Fibroblast of lung (primary cell): ENCODE data around the gene GGCX. TPM values are rescaled to one million over a fixed set of nuclear protein-coding genes. Genes with fewer than 3 reads are reported as not detected.

ENCODE experiments used
- DNase-seq, 2 donors: peaks; one replicate each; pipeline versions ENCODE4 v3.0.0 to v3.0.0-alpha.2; 2010; ENCODE audit warnings: low read depth in 2 of 2
- H2AFZ ChIP-seq: 2 replicates; pipeline ENCODE4 v1.5.1; 2012; ENCODE audit warnings: low read length, control low read depth, inconsistent platforms
- H3K27ac ChIP-seq: 2 replicates; pipeline ENCODE4 v1.5.1; 2011; ENCODE audit warnings: low read length, control low read depth; ENCODE audit not compliant: insufficient read depth
- H3K27me3 ChIP-seq: 2 replicates; pipeline ENCODE4 v1.5.1; 2011; ENCODE audit warnings: mild to moderate bottlenecking, low read length; ENCODE audit not compliant: control insufficient read depth, insufficient read depth
- H3K36me3 ChIP-seq: 2 replicates; pipeline ENCODE4 v1.5.1; 2011; ENCODE audit warnings: low read length; ENCODE audit not compliant: control insufficient read depth, insufficient read depth
- H3K4me1 ChIP-seq: 2 replicates; pipeline ENCODE4 v1.5.1; 2011; ENCODE audit warnings: low read length; ENCODE audit not compliant: control insufficient read depth, insufficient read depth; ENCODE audit errors: extremely low read depth
- H3K4me2 ChIP-seq: 2 replicates; pipeline ENCODE4 v1.5.1; 2011; ENCODE audit warnings: low read length, control low read depth; ENCODE audit not compliant: insufficient read depth; ENCODE audit errors: extremely low read depth
- H3K4me3 ChIP-seq, 4 experiments: fragments of 200-600 bp in 1 of 4; sonication (generic) in 1 of 4; replicated peaks in 1 of 4; 2 replicates each; pipeline ENCODE4 v1.5.1; 2011 to 2016; ENCODE audit warnings: low read length in 4 of 4, low read depth in 3 of 4, mild to moderate bottlenecking in 3 of 4, control low read depth in 2 of 4, inconsistent platforms in 1 of 4, mixed read lengths in 1 of 4; ENCODE audit not compliant: insufficient read depth in 1 of 4; ENCODE audit errors: control extremely low read depth in 1 of 4
- H3K79me2 ChIP-seq: 2 replicates; pipeline ENCODE4 v1.5.1; 2012; ENCODE audit warnings: mild to moderate bottlenecking, low read length, inconsistent platforms; ENCODE audit not compliant: control insufficient read depth, insufficient read depth
- H3K9ac ChIP-seq: 2 replicates; pipeline ENCODE4 v1.5.1; 2011; ENCODE audit warnings: mild to moderate bottlenecking, low read length, control low read depth; ENCODE audit not compliant: insufficient read depth
- H3K9me3 ChIP-seq: 2 replicates; pipeline ENCODE4 v1.5.1; 2012; ENCODE audit warnings: low read depth, low read length; ENCODE audit not compliant: control insufficient read depth, insufficient read depth
- H4K20me1 ChIP-seq: 2 replicates; pipeline ENCODE4 v1.5.1; 2011; ENCODE audit warnings: low read length; ENCODE audit not compliant: control insufficient read depth, insufficient read depth; ENCODE audit errors: extremely low read depth
- CTCF ChIP-seq, 2 donors: IDR thresholded peaks in 1 of 2; conservative IDR thresholded peaks in 1 of 2; 1 replicate in 1 of 2; 2 replicates in 1 of 2; pipeline ENCODE4 v1.5.1; 2011 to 2012; ENCODE audit warnings: low read length in 2 of 2, control low read depth in 1 of 2, inconsistent platforms in 1 of 2, low read depth in 1 of 2, mild to moderate bottlenecking in 1 of 2
- EZH2 ChIP-seq: IDR thresholded peaks from 2 replicates; pipeline ENCODE4 v1.5.1; 2012; ENCODE audit warnings: low read length, control low read depth, mild to moderate bottlenecking; ENCODE audit errors: missing control alignments
- polyA plus RNA-seq, 2 donors: library from polyadenylated mRNA; depleted of rRNA in 1 of 2; stranded (reverse) in 1 of 2; unstranded in 1 of 2; fragments of >200 nt; gene quantifications; 2 replicates each; pipeline ENCODE4 v1.2.1, GENCODE V29; 2011 to 2012; ENCODE audit warnings: missing spikeins in 1 of 2
- total RNA-seq: library from RNA; depleted of rRNA; stranded (reverse); fragments of >200 nt; gene quantifications from 2 replicates; pipeline ENCODE4 v1.2.1, GENCODE V29; 2014

The GGCX gene
- total and polyA plus RNA-seq, 2 donors (not counting 1 experiment from before 2014, with no cell fraction given) = 34.4 to 46.1 TPM

DNA sequence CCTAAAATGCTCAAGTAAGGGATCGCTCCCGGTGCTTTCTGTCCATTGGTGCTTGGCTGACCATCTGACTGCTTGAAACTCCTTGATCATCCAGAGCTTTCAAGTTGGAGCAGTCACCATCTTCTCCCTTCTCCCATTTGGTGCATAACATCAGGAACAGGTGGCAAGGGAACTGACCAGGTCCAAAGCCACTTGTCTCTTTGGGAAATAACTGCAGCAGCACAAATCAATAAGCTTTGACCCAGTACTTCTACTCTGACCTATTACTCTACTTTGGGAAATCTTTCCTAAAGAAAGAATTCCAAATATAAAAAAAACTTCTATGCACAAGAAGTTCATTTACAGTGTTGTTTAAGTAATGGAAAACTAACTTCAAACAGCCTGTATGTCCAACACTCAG is 32.9 kb downstream of the GGCX start:
- no peak overlapping the region for H3K4me3 ChIP-seq
- peaks cover 3% of the 10 kb centered on the region for H3K27me3 ChIP-seq
- no peak overlapping the region for H3K9ac ChIP-seq
- H3K4me1 ChIP-seq = no peaks in the 10 kb centered on the region
- H3K27ac ChIP-seq = no peak overlapping the region
- H3K9me3 ChIP-seq = no peaks in the 10 kb centered on the region
- no peaks in the 10 kb centered on the region for H3K79me2 ChIP-seq
- H3K4me2 ChIP-seq = no peak overlapping the region
- H2AFZ ChIP-seq = no peak overlapping the region
- TF ChIP-seq EZH2 (no peak), CTCF (conservative IDR thresholded peaks at IDR 0.05 in 1 of 2, IDR thresholded peaks at IDR 0.05 in 1 of 2; ENCODE audit: low read depth in 1 of 2, low read length in 2 of 2) (no peak)
- H3K36me3 ChIP-seq = no peaks in the 10 kb centered on the region
- no peak for DNase-seq
- no peaks in the 10 kb centered on the region for H4K20me1 ChIP-seq

- no peak overlapping the region for H3K4me2 ChIP-seq
- no peak for TF ChIP-seq EZH2
- no peak for TF ChIP-seq CTCF (conservative IDR thresholded peaks at IDR 0.05 in 1 of 2, IDR thresholded peaks at IDR 0.05 in 1 of 2; ENCODE audit: low read depth in 1 of 2, low read length in 2 of 2)
- H3K36me3 ChIP-seq = no peaks in the 10 kb centered on the region
- no peaks in the 10 kb centered on the region for H3K9me3 ChIP-seq
- H3K27ac ChIP-seq = no peak overlapping the region
- H3K4me1 ChIP-seq = no peaks in the 10 kb centered on the region
- H4K20me1 ChIP-seq = no peaks in the 10 kb centered on the region
- no peaks in the 10 kb centered on the region for H3K79me2 ChIP-seq
- no peak overlapping the region for H3K9ac ChIP-seq
- peaks cover 3% of the 10 kb centered on the region for H3K27me3 ChIP-seq
- no peak overlapping the region for H2AFZ ChIP-seq
- no peak overlapping the region for H3K4me3 ChIP-seq
- DNase-seq = no peak
Measured at GRCh38 chr2:85527787-85528186, 33.5 kb downstream of the GGCX start.

DNA sequence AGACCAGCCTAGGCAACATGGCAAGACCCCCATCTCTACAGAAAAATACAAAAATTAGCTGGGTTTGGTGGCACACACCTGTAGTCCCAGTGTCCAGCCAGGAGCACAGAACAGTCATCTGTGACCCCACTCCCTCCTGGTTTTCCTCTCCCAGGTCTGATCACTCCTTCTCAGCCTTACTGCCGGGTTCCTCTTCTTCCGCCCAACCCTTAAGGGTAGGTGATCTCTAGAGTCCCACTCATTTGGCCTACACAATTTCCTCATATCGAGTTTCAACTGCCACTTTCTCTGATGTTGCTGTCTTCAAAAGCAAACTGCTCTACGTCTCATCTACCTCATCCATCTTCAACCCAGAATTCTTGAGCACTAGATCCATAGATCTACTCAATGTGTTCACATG is 35.7 kb downstream of the GGCX start:
- H3K4me3 ChIP-seq = no peak overlapping the region

More for the DNA sequence above, 35.7 kb downstream of the GGCX start:
- Histone ChIP-seq H3K9ac (no peak overlapping the region), H3K27ac (no peak overlapping the region), H2AFZ (no peak overlapping the region), H3K4me1 (no peaks in the 10 kb centered on the region), H3K79me2 (no peaks in the 10 kb centered on the region), H3K9me3 (no peaks in the 10 kb centered on the region), H3K36me3 (no peaks in the 10 kb centered on the region), H3K4me2 (no peak overlapping the region), H4K20me1 (no peaks in the 10 kb centered on the region), H3K27me3 (peaks cover 3% of the 10 kb centered on the region)
- TF ChIP-seq CTCF (conservative IDR thresholded peaks at IDR 0.05 in 1 of 2, IDR thresholded peaks at IDR 0.05 in 1 of 2; ENCODE audit: low read depth in 1 of 2, low read length in 2 of 2) (no peak), EZH2 (no peak)
- no peak for DNase-seq
